ENCODE measurements around the gene DRGX. TPM values are rescaled to one million over a fixed set of nuclear protein-coding genes. Genes with fewer than 3 reads are reported as not detected.

The DRGX gene
- total RNA-seq, 1 experiment from 2014 or later, result not detected

- no peaks in the 10 kb centered on the region for H3K9me3 Mint-ChIP-seq (ENCODE audit: low read depth, unreplicated experiment)
- CTCF ChIA-PET, result interaction anchor here (1.4 kb wide), 1 partner anchor 95 kb away, joined by 4 read pairs; no protein-coding TSS in a partner anchor
- H3K27me3 Mint-ChIP-seq (ENCODE audit: unreplicated experiment), result peaks cover 27% of the 10 kb centered on the region
- H3K4me1 Mint-ChIP-seq (ENCODE audit: low read depth, unreplicated experiment), result no peaks in the 10 kb centered on the region
- H3K4me3 Mint-ChIP-seq (ENCODE audit: low read depth, unreplicated experiment), result no peak overlapping the region
- H3K36me3 Mint-ChIP-seq (ENCODE audit: insufficient read depth, unreplicated experiment), result no peaks in the 10 kb centered on the region
- no peak for DNase-seq
- no peak overlapping the region for H3K27ac Mint-ChIP-seq (ENCODE audit: unreplicated experiment)
- BruUV-seq (replicated peaks), result no TSS peak
- no peak for TF ChIP-seq CTCF (IDR thresholded peaks at IDR 0.05; ENCODE audit: unreplicated experiment)
- intact Hi-C loops (cut with micrococcal nuclease; ENCODE audit: unreplicated experiment), result no loop called here
These were observed 21.6 kb upstream of the DRGX start for GRCh38 chr10:49417311-49418052.

GRCh38 chr10:49415846-49416245 is 20.0 kb upstream of the DRGX start:
- CTCF ChIA-PET, result no interaction called here
- BruUV-seq (replicated peaks), result no TSS peak
- intact Hi-C loops (cut with micrococcal nuclease; ENCODE audit: unreplicated experiment), result no loop called here
- Mint-ChIP-seq H3K27ac (ENCODE audit: unreplicated experiment) (no peak overlapping the region), H3K27me3 (ENCODE audit: unreplicated experiment) (peaks cover 43% of the 10 kb centered on the region), H3K36me3 (ENCODE audit: insufficient read depth, unreplicated experiment) (no peaks in the 10 kb centered on the region), H3K4me1 (ENCODE audit: low read depth, unreplicated experiment) (no peaks in the 10 kb centered on the region), H3K9me3 (ENCODE audit: low read depth, unreplicated experiment) (no peaks in the 10 kb centered on the region), H3K4me3 (ENCODE audit: low read depth, unreplicated experiment) (no peak overlapping the region)
- no peak for TF ChIP-seq CTCF (IDR thresholded peaks at IDR 0.05; ENCODE audit: unreplicated experiment)
- no peak for DNase-seq

- DNase-seq, result no peak
- H3K27me3 Mint-ChIP-seq (ENCODE audit: unreplicated experiment), result peaks cover 47% of the 10 kb centered on the region
- no peak overlapping the region for H3K4me3 Mint-ChIP-seq (ENCODE audit: low read depth, unreplicated experiment)
- no peaks in the 10 kb centered on the region for H3K36me3 Mint-ChIP-seq (ENCODE audit: insufficient read depth, unreplicated experiment)
- H3K9me3 Mint-ChIP-seq (ENCODE audit: low read depth, unreplicated experiment), result no peaks in the 10 kb centered on the region
- intact Hi-C loops (cut with micrococcal nuclease; ENCODE audit: unreplicated experiment), result no loop called here
- BruUV-seq (replicated peaks), result no TSS peak
- CTCF ChIA-PET, result no interaction called here
- no peak for TF ChIP-seq CTCF (IDR thresholded peaks at IDR 0.05; ENCODE audit: unreplicated experiment)
- H3K4me1 Mint-ChIP-seq (ENCODE audit: low read depth, unreplicated experiment), result no peaks in the 10 kb centered on the region
- no peak overlapping the region for H3K27ac Mint-ChIP-seq (ENCODE audit: unreplicated experiment)
These were observed 19.2 kb upstream of the DRGX start for GRCh38 chr10:49415109-49415508.

GRCh38 chr10:49414496-49414895 is 18.6 kb upstream of the DRGX start:
- peaks cover 53% of the 10 kb centered on the region for H3K27me3 Mint-ChIP-seq (ENCODE audit: unreplicated experiment)
- no peak overlapping the region for H3K4me3 Mint-ChIP-seq (ENCODE audit: low read depth, unreplicated experiment)
- H3K27ac Mint-ChIP-seq (ENCODE audit: unreplicated experiment), result no peak overlapping the region
- BruUV-seq (replicated peaks), result no TSS peak
- CTCF ChIA-PET, result no interaction called here
- TF ChIP-seq CTCF (IDR thresholded peaks at IDR 0.05; ENCODE audit: unreplicated experiment), result no peak
- no peaks in the 10 kb centered on the region for H3K4me1 Mint-ChIP-seq (ENCODE audit: low read depth, unreplicated experiment)
- H3K9me3 Mint-ChIP-seq (ENCODE audit: low read depth, unreplicated experiment), result no peaks in the 10 kb centered on the region
- intact Hi-C loops (cut with micrococcal nuclease; ENCODE audit: unreplicated experiment), result no loop called here
- DNase-seq, result no peak
- H3K36me3 Mint-ChIP-seq (ENCODE audit: insufficient read depth, unreplicated experiment), result no peaks in the 10 kb centered on the region
